Measurements from ENCODE around the gene DGKH.
"Not testable (repeated sequence)": the region's sequence is repeated elsewhere in the genome, so short reads cannot be mapped to it uniquely, and the experiment has no call there.

The DGKH gene

DNA sequence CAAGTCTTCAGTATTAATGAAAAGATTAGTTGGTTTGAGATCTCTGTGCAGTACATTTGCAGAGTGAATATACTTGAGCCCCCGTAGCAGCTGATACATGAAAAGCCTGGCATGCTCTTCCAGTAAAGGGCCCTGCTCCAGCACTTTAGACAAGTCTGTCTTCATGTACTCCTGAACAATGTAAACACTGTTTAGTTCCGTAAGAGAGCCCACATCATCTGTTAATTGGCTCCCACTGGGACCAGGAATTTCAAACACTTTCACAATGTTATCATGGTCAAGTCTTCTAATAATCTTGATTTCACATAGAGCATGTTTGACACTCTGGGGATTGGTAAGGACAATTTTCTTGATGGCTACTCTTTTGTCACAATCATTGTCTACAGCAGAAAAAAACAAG, 22.2 kb downstream of the DGKH start:
- DNase-seq (ENCODE audit: low read depth) = not testable (repeated sequence)

DNA sequence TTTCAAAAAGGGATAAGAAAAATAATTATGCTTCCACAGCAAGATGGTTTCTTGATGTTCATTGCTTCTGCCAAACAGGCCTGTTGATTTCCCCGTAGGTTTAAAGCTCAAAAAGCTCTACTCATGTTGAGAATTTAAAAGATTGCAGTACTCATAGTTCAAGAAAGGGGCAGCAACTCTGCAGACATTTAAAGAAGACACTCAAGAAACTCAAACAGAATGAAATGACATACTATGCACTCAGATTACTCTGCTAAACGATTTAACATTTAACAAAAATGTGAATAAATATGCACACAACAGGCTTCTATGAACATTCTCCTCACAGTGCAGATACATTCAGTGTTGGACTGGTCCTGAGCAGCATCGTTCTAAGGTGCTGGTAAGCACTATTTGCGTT, 22.7 kb downstream of the DGKH start:
- not testable (repeated sequence) for DNase-seq (ENCODE audit: low read depth)

DNA sequence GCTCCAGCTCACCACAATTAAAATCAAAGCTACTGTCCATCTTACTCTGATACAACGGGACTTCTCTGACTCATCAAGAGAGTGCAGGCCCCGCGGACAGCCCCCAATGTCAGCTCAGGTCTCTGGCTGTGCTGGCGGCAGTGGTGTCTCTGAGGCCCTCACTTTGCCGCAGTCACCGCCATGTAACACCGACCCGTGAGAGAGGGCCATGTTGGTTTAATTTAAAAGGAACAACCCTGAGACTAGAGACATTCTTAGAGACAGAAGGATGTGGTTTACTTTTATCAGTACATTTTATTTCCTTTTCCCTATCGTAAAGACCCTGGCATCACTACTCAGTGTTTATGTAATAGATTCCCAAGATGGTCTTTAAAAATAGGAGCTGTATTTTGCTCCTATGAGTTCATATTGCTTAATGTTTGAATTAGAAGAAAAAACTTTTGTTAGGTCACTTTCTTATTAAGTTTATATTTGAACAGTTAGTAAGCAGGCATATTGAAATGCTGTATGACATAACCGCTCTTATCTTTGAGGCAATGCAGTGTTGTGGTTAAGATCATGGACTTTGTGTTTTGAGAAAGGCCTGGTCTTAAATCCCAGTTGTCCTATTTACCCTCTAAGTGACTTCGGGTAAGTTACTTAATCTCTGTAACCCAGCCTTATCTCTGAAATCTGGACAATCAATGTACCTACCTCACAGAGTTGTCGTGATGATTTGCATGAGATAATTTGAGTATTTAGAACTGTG, 23.4 kb downstream of the DGKH start:
- DNase-seq (ENCODE audit: low read depth) = peak; percentile 30

DNA sequence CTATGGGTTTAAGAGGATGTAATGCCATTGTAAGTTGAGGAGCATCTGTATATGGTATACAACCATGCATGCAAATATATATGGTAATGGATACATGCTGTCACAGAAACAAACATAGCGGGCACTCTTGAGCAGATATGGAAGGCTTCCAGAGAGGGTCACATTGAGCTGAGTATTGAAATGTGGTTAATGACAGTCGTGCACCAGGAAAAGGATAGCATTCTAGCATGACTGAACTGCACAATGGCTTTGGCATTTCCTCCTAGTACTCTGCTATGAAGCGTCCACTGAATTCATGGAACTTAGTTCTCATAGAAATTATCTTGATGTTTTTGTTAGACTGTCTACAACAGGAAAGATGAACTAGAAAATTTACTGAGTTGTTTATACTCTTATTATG, 25.2 kb downstream of the DGKH start:
- DNase-seq (ENCODE audit: low read depth) = no peak

DNA sequence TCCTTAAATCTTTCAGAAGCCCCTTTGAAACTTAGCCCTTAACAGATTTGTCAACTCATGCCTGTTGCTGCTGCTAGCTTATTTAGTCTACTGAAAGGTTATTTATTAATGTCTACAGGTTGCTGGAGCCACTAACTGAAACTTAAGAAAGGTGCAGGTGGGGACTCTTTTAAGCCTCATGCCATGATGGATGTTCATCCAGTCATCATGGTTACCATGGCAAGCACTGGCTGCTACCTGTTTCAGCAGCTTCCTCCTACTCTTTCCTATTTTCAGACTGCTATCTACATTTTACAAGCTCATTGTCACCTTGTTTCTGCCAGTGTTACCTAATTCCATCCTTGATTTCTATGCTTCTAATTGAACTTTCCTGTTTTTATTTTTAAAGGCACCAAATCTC, 27.1 kb downstream of the DGKH start:
- DNase-seq (ENCODE audit: low read depth) = no peak

DNA sequence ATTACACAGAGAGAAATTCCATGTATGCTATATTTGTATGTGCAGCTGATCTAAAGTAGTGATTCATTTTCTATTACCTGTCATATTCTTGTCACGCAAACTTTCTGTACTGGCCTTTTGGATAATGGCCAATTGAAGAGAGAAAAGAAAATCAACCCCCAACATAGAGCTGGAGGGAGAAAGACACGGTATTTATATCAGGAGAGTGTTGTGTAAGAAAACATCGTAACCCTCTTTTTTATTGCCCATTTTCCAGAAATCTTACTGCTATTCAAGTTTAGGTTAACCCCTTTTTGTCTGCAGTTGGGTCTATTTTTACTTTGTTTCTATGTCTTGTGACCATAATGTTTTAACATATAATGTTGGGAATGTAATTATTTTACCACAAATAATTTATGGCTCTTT, 27.9 kb downstream of the DGKH start:
- DNase-seq (ENCODE audit: low read depth) = no peak

DNA sequence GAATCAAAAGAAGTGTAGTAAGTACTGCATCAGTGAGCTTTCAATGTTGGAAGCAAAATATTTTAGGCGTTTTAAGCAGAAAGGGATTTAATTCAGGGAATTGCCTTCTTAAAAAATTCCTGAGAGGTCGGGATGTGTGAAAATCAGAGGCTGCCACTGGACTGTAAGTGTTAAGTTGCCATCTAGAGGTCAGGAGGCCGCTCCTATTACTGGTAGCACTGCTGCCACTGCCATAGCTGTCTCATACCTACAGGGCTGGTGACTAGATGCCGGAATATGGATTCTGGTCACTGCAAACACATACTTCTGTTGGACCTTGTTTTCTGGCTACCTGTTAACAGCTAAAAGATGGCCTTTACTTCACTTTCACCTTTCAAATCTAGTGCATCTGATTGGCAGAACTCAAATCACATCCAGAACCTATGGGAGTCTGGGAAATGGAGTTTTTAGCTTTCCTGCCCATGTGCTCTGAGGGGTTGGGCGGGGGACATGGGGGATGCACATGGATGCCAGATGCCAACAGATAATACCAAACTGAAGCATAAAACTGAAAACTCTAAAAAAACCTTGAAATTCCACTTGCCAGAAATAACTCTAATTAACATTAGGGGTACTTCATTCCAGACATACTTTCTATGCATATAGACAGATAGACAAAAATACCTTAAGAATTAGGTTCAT, 29.8 kb downstream of the DGKH start:
- DNase-seq (ENCODE audit: low read depth) = no peak

DNA sequence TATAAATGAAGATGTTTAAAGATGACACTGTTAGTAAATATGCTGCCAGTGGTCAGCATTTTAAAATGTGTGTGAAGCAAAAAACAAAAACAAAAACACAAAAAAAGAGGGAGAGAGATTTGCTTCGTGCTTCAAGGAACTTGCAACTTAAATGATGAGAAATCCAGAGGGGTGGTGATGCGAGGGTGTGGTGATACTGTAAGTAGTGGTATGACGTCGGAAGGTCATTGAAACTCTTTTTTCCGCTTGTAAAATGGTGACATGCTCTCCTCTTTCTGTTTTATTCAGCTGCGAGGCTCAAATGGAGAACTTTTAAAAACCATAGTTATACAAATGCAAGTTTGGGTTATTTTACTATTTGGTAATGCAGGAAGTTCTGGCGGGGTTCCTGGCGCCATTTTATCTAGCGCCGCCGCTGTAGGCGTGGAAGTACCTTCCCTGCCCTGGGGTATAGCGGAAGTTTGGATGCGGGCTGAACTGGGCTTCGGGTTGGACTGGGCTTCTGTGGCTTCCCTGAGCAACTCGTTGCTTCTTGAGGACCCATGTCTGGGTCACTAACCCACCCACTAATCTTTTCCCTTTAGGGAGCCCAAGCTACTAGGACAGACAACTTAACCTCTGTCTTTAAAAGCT, 34.8 kb downstream of the DGKH start:
- DNase-seq (ENCODE audit: low read depth) = no peak

DNA sequence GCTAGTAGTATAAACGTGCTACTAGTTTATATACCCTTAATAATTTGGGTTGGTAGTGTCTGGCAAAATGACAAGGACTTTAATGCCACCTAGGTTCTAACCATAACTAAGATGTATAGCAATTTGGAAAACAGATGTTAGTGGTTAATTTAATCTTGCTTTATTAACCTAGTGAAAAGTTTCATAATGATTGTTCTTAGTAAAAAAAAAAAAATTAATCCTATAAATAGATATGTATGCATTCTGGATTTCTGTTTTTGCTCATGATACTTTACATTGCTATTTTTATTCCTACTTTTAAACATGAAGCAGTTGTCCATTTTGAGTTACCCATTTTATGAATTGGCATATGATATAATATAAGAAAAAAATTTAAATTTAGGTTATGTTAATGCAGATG, 36.3 kb downstream of the DGKH start:
- DNase-seq (ENCODE audit: low read depth) = no peak

DNA sequence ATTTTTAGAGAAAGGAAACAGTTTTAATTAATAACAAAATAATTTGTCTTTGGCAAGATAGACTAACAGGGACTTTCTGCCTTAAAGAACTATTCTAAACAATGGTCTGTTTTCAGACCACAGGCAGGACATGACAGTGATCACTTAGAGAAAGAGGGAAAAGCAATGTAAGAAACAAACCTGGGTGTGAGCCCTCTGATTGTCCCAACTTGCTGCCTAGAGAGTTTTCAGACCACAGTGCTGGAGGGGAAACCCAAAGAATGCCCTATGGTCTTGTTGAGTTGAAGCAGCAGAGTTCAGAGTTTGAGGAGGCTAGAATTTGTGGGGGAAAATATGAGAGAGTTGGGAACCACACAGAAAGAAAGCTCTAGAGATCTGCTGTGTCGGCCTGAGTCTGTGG, 38.1 kb downstream of the DGKH start:
- DNase-seq (ENCODE audit: low read depth) = no peak

DNA sequence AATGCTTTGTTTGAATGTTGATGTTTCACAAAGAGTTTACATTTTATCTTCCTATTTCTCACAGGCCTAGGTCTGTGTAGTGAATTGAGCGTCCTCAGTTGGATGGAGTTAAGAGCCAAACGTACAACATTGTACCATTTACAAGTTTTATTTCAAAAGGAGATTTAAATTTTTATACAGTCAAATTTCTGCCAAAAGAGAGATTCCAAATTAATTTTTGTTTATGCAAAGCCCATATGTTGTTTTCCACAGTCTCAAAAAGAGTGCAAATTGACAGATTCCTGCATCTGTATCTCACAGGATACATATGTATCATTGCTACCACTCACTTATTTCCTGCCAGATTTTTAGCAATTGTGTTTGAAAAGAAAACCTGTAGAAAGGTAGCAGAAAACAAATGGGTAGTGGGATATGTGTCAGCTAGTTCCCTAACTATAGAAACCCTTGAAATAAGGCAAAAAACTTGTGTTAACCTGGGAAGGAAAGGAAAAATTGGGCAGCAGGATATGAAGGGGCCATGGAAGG, 46.1 kb downstream of the DGKH start:
- DNase-seq (ENCODE audit: low read depth) = no peak

DNA sequence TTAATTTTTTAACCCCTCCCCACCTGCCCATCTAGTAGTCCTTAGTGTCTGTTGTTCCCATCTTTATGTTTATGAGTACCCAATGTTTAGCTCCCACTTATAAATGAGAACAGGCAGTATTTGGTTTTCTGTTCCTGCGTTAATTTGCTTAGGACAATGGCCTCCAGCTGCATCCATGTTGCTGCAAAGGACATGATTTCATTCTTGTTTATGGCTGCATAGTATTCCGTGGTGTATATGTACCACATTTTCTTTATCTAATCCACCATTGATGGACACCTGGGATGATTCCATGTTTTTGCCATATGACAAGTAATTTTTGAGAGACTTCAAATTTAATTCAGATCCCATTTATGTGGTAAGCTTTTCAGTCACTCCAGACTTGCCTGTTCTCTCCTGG, 47.8 kb downstream of the DGKH start:
- DNase-seq (ENCODE audit: low read depth) = not testable (repeated sequence)

DNA sequence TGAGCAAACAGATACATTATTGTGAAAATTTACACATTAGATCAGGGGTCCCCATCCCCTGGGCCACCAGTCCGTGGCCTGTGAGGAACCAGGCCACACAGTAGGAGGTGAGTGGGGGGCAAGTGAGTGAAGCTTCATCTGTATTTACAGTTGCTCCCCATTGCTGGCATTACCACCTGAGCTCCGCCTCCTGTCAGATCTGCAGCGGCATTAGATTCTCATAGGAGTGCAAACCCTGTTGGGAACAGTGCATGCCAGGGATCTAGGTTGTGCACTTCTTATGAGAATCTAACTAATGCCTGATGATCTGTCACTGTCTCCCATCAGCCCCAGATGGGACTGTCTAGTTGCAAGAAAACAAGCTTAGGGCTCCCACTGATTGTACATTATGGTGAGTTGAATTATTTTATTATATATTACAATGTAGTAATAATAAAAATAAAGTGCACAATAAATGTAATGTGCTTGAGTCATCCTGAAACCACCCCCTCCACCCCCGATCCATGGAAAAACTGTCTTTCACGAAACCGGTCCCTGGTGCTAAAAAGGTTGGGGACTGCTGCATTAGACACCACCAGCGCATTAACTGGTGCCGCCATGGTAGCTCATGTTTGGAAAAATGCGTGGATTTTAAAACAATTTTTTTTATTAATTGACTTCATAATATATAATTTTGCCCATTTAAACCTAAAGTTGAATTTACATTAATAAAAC, 51.7 kb downstream of the DGKH start:
- no peak for DNase-seq (ENCODE audit: low read depth)

DNA sequence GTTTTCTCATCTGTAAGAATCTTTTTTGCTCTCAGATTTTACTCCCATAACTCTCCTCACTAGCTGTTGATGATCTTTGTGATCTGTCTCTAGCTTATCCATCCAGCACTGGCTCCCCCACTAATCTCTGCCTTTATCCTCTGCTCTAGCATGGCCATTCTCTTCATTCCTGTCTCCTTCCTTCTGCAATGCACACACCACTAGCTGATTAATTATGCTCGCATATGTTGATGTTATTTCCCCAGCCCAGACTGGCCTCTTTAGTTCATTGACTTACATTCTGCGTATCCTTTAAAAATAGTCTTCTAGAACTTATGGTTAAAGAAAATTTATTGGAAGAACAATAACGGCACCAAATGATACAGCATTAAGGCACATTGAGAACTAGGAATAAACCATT, 52.5 kb downstream of the DGKH start:
- no peak for DNase-seq (ENCODE audit: low read depth)

DNA sequence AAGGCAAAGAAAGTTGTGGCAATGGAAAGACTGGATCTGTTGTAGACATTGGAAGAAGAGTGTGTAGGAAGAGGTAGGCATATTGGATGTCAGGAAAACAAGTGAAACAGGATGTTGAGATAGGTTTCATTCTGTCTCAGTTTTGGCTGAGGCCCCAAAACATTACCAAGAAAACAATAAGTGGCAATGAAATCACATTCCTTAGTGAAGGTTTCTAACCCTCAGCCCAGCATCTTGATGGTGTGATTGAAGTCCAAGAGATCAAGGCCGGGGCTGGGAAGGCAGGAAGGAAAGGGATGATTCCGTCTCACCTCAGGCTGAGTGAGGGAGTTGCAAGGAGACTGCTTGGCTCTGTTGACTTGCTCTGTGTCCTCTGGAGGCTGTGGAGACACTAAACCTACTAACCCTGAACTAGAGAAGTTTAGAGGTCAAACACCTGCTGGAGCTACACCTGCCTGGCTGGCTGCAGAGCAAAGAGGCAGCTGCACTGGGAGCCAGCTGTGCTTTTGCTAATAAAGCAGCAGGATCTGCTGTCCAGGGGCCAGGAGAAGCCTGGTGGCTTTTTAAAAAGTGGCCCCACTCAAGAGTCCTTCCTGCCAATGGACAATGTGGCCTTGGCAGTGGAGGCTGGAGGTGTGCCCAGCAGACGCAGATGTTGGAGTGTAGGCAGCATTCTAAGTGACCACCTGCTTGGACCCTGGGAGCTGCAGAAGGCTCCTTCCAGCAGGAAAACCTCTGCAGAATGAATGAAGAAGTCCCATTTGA, 53.6 kb downstream of the DGKH start:
- no peak for DNase-seq (ENCODE audit: low read depth)

DNA sequence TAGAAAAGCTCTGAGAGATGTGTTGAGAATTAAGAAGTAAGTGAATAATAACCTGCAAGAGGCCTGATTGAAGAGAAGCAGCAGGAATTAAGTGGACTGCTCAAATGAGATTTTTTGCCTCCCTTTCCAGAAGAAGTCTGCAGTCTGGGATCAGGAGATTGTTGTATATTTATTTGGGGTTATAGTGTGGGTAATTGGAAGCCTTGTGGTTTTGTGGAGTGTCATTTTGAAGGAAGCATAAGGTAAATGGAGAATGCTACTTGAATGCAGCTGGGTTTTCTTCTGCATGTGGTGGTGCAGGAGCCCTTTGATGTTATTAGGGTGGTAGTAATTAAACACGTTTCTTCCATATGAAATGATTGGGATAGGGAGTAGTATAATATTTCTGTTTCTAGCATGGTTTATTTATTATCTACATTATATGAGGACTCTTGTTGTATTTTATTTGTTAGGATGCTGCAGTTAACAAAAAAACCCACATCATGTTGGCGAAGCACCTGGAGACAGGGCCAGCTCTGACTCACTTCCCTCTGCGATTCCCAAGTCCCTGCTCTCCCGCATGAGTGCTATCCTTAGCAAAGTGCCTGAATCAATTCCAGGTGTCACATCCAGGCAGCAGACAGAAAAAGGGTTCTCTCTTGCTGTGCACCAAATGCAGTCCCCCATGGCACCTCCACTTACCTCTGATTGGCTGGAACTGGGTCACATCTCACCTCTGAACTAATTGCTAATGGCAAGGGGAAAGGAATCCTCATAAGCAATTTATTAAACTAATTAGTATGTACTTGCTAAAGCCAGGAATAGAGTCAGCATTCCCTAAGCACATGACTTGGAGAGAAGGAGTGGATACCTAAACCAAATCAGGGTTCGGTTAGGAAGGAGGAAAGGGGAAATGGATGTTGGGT, 54.8 kb downstream of the DGKH start:
- no peak for DNase-seq (ENCODE audit: low read depth)

DNA sequence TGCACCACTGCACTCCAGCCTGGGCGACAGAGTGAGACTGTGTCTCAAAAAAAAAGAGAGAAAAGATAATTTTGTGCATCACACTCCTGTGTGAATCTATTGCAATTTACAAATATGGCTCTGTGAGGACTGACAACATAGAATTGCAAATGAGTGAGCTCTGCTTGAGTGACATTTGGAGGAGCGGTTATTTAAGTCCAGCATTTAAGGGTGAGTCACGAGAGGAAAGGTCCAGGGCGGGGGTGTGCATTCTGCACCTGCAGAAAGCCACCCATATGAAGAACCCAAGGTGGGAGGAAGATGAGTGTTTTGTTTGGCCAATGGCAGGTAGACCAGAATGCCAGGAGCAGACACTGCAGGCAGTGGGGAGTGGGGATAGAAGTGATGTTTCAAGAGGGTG, 58.5 kb downstream of the DGKH start:
- no peak for DNase-seq (ENCODE audit: low read depth)

DNA sequence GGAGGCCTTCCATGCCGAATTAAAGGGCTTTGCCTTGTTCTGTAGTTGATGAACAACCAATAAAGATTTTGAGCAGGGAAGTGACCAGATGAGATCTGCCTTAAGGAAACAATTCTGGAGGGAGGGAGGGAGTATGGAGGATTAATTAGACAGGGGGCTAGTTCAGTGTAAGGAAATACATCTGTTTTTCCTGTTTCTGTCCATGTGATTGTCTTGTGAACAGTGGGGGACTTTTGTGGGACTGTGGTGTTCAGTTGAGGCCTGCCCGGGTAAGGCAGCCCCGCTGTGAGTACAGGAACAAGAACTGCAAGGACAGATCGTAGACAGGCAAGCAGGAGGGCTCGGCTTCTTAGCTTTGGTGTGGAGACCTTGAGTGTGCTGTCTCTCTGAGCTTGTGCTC, 59.0 kb downstream of the DGKH start:
- no peak for DNase-seq (ENCODE audit: low read depth)

DNA sequence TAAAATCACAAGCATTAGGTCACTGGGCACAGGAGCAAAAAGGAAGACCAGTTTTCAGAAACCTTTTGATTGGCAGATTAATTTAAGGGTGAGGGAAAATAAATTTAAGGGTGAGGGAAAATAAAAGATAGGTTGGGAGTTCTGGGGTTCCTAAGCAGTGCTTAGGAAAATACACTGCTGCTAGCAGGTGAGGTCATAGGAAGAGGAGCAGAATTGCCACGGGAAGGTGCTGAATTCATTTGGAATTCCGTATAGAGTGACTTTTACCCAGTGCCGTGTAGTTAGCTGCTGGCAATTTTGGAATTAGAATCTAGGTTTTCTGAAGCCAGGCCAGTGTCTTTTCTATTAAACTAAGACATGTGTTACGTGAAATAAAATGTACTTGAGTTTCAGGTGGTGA, 59.8 kb downstream of the DGKH start:
- no peak for DNase-seq (ENCODE audit: low read depth)

DNA sequence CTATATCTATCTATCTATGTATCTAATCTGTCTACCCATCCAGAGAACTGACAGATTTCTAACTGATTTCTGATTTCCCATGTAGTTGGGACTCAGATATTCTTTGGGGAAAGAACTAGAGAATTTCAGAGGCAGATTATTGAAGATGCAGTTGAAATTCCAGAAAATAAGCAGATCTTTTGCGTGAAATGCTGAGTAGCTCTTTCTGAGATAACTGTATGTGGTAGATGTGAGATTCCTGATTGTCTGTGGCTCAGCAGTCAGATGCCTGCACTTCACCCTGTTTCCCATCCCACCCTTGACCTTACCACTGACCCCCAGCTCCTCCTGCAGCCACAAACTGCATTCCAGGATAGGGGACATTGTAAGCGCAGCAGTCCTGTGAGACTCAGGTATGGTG, 61.5 kb downstream of the DGKH start:
- DNase-seq (ENCODE audit: low read depth) = no peak
